Activated CD8-positive, alpha-beta memory T cell treated with anti-CD3 and anti-CD28 coated beads for 36 hours (primary cell): ENCODE data around the gene RASD2. TPM values are rescaled to one million over a fixed set of nuclear protein-coding genes. Genes with fewer than 3 reads are reported as not detected.

Experiments
- CTCF ChIA-PET: fragments of 350-600 bp; sonication (Branson Sonifier 250); formaldehyde crosslinking; loops from one replicate; lab custom pipeline; 2021; ENCODE audit warnings: antibody characterized with exemption; lab: Charles Lee
- POLR2A ChIA-PET: fragments of 350-600 bp; sonication (Branson Sonifier 250); formaldehyde crosslinking; loops from one replicate; lab custom pipeline; 2021; ENCODE audit warnings: antibody characterized with exemption; lab: Charles Lee
- total RNA-seq, 2 experiments: library from RNA; stranded (reverse); gene quantifications; one replicate each; pipeline ENCODE4 v1.2.3, GENCODE V29; 2021

Gene RASD2
- total RNA-seq, 2 experiments from 2014 or later = 0.11 TPM; not detected in 1

DNA sequence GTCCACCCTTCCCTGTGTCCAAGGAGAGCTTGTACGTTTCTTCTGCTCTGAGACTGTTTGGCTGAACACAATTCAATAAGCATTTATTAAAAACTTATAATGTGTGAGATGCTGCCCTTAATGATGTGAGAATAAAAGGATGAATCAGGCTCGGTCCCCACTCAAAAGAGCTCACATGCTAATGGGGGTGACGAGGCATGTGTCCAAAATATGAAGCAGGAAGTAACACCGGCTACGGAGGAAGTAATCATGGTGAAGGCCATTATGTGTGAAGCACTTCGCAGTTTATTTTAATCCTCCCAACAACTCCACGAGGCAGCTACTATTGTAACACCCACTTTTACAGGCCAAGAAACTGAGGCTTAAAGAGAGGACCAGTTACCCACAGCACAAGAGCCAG lies 3.4 kb upstream of the RASD2 start:
- CTCF ChIA-PET = interaction anchor here (0.7 to 1.5 kb wide), 3 partner anchors 24 to 186 kb away, joined by 3 to 5 read pairs (median 3); no protein-coding TSS in a partner anchor
- POLR2A ChIA-PET = no interaction called here

DNA sequence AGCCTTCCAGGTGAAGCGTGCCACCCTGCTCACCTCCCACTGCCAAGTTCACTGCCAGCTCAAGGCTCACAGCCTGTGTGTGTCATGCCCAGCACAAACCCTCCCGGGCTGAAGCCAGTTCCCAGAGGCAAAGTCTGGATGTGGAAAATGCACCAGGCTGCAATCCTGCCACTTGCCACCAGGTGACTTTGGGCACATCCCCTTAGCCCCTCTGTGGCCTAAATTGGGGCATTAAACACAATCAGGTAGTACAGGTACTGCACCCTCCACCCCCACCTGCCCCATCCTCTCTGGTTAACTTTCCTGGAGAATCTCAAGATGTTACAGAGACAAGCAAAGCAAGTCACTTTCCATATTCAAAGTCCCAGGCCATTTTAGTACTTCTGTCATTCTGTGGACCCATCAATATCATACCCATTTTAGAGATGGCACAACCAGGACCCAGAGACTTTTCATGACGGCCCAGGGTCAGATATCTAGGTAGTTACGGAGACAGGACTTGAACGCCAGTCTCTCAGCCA lies 1.8 kb upstream of the RASD2 start:
- ChIA-PET CTCF (interaction anchor here (0.5 to 0.9 kb wide), 3 partner anchors 14 to 38 kb away, joined by 3 read pairs; no protein-coding TSS in a partner anchor), POLR2A (no interaction called here)

DNA sequence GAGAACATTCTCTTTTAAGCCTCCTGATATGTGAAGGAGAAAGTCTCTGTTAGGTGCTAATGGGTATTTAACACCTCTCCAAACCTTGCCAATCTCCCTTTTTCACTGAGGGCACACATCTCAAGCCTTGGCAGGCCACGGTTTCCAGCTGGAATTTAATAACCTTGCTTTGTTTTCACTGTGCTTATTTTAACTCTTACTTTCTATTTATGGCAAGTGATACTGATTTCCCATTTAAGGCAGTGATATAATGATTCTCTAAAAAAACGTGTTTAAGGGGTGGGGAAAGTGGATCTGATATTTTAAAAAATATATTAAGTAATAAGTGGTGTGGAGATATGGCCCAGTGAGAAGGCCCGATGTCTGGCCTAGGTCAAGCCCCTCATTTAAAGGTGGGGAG lies 1.1 kb upstream of the RASD2 start:
- ChIA-PET POLR2A (no interaction called here), CTCF (no interaction called here)

DNA sequence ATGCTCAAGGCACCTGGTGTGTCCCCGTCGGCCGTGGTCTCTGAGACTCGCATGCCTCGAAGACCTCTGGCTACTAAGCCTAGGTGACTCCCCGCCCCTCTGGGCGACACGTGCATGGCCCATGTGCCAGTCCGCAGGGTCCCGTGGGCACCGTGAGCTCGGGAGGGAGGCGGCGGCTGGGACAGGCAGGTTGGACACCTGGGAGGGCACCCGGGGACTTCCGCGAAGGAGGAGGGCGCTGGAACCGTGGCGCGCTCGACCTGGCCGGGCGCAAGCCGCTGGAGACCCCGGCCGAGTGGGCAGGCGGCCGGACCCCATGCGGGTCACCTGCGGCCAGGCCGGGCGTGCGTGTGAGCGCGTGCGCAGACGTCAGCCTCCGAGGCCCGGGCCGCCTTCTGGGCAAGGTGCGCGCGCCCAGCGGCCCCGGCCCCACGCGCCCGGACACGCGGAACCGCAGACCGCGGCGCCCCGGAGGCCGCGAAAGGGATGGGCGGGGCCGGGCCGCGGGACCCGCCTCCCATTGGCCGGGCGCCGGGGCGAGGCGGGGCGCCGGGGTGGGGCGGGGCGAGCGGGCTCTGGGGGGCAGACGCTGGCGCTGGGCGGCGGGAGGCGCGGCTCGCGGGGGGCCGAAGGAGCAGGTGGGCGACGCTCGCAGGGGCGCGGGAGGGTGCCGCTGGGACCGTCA lies 579 bp upstream of the RASD2 start:
- ChIA-PET CTCF (no interaction called here), POLR2A (no interaction called here)

DNA sequence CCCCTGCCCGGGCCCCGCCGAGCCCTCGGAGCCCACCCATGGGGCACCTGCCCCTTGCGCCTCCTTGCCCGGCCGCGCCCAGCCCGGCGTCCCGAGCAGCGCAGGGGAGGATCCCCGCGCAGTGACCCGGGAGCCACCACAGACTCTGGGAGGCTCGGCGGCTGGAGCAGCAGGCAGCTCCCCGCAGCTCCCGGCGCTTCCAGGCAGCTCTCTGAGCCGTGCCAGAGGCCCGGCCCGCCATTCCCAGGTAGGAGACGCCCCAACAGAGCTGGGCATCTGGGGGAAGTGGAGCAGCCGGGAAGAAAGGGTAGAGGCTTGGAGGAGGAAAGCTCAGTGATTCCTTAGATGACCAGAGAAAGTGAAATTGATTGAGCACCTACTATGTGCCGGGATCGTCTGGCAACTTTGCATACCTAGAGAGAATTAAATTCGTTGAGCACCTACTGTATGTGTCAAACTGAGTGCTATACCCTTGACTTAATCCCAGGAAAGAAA lies 670 bp downstream of the RASD2 start:
- POLR2A ChIA-PET = interaction anchor here (0.6 kb wide), 1 partner anchor 170 kb away, joined by 4 read pairs; no protein-coding TSS in a partner anchor

DNA sequence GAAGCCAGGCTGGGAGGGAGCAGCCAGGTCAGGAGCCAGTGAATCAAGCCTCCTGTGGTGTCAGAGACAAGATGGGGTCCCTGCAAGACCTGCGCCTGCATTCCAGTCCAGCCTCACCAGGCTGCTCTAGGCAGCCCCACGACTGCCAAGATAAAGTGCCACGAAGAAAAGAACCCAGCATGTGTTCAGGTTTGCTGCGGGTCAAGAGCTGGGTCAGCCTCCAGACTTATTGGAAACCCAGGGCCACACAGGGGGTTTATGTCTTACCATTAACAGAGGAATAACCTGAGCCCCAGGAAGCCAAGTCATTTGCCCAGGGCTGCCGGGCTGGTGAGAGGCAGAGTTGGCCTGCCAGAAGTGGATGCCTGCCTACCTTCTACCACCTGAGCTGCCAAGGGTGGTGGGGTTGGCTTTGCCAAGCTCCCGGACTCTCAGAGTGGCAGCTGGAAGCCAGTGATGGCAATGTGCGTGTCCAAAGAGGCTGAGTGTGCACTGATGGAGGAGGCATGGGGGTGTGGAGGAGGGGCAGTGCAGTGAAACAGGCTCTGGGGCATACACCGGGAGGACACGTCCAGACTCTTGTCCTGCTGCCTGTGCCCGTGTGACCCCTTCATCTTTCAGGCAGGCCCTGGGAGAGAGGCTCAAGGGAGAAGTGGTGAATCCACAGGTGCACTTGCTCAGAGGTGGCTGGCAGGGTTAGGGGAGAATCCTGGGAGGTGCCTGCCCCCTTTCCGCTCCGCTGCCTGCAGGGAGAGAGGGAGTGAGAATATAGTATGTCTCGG lies 1.7 kb downstream of the RASD2 start:
- POLR2A ChIA-PET = no interaction called here

More for the DNA sequence above, 670 bp downstream of the RASD2 start:
- CTCF ChIA-PET = interaction anchor here (0.8 to 2.2 kb wide), 2 partner anchors 9 to 43 kb away, joined by 3 to 6 read pairs; no protein-coding TSS in a partner anchor

DNA sequence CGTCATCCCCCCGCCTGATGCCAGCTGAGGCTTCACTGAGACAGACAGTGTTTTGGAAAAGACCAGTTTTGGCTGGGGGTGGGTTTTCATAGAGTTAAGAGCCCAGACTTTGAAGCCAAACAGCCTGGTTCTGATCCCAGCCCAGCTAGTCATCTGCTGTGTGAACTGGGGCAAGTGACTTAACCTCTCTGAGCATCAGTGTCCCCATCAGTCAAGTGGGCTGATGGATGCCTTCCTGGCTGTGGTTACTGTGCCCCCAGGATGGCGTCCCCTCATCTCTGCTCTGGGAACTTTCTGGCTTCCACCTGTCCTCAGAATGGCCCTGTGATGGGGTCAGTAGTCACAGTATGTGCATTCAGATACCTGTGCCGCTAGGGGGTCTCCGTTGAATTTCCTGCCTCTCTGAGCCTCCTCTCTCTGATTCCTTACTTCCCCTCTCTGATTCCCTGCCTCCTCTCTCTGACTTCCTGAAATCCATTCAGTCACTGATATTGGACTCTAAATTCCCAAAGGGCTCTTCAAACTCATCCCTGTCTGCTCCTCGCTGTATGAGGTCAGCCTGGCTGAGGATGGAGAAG lies 2.4 kb downstream of the RASD2 start:
- ChIA-PET POLR2A (no interaction called here), CTCF (interaction anchor here (1.2 kb wide), 1 partner anchor 522 kb away, joined by 3 read pairs; no protein-coding TSS in a partner anchor)

More for the DNA sequence above, 1.7 kb downstream of the RASD2 start:
- CTCF ChIA-PET = interaction anchor here (0.8 to 2.2 kb wide), 3 partner anchors 10 to 523 kb away, joined by 3 to 6 read pairs (median 3); no protein-coding TSS in a partner anchor

DNA sequence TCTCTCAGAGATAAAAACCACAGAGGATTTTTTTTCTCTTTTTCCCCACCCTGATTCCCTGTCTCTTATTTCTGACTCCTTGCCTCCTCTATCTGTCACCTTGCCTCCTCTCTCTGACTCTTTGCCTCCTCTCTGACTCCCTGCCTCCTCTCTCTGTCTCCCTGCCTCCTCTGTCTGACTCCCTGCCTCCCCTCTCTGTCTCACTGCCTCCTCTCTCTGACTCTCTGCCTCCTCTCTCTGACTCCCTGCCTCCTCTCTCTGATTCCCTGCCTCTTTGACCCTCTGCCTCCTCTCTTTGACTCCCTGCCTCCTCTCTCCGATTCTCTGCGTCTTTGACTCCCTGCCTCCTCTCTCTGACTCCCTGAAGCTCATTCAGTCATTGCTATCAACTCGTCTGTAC lies 3.1 kb downstream of the RASD2 start:
- POLR2A ChIA-PET = no interaction called here
- CTCF ChIA-PET = no interaction called here

DNA sequence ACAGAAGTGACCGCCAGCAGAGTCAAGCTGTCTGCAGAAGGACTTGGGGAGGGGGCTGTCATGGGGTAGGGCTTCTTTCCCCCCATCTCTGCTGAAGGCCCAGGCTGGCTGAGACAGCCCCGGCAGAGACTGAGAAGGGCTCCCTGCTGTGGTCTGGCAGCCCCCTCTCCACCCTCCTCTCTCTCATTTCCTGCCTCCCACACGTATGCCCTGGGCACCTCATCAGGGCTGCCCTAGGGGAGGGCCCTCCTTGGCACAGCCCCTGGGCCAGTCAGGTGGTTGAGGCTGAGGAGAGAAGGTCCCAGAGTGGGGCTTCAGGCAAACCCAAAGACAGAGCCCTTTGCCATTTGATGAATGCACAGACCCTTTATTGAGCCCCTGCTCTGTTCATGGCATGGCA lies 3.6 kb downstream of the RASD2 start:
- ChIA-PET POLR2A (no interaction called here), CTCF (no interaction called here)

DNA sequence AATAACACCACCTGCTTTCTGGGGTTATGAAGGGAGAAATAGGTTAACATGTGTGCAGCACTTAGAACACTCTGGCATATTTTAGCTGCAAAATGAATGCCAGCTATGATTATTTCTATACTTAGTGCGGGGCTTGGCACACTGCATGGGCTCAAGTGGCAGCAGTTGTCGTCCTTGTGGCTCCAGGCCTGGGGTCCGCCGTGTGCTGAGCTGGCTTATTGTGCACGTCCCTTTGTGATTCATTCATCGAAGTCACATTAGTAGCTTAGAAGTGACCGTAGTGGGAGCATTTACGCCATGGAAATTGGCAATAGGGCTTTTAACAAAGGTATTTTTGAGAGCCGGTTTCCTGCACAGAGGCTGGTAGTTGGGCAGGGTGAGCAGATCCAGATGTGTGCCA lies 4.2 kb downstream of the RASD2 start:
- POLR2A ChIA-PET = no interaction called here
- CTCF ChIA-PET = no interaction called here

DNA sequence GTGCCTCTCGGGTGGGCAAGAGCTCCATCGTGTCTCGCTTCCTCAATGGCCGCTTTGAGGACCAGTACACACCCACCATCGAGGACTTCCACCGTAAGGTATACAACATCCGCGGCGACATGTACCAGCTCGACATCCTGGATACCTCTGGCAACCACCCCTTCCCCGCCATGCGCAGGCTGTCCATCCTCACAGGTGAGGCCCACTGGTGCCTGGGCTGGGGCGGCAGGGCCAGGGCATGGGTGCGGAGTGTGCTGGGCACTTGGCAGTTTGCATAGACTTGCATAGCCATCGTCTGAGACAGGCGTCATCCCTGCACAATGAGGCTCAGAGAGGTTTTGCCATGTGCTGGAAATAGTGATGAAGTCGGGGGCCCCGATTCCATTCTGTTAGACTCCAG lies 6.3 kb downstream of the RASD2 start:
- ChIA-PET POLR2A (no interaction called here), CTCF (no interaction called here)

DNA sequence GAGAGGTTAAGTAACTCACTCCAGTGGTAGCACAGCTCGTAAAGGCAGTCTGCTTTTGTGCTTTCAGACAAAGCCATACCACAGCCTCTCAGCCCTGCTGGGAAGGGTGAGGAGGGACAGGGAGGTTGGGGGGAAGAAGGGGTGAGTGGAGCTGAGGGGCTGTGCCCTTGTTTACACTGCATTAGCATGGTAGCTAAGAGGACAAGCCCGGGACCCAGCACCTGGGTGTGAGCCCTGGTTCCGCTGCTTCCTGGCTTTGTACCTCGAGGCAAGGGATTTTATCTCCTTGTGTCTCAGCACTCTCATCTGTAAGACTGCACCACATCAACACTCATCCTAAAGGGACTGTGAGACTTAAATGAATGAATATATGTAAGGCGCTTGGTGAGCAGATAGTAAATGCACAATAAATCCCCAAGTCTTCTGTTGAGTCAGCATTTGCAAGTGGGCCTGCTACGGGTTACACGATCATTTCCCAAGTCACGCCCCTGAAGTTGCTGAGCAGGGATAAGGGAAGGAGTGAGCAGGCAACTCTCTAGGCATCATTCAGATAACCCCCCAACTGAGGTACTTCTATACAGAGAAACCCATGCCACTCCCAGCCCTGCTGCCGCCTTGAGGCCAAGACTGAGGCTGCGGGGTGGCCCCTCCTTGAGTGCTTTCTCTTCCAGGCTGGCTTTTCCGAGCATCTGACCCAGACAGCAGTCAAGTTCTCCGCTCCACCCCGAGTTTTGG lies 7.5 kb downstream of the RASD2 start:
- POLR2A ChIA-PET = no interaction called here
- CTCF ChIA-PET = interaction anchor here (0.6 kb wide), 1 partner anchor 178 kb away, joined by 3 read pairs; no protein-coding TSS in a partner anchor

DNA sequence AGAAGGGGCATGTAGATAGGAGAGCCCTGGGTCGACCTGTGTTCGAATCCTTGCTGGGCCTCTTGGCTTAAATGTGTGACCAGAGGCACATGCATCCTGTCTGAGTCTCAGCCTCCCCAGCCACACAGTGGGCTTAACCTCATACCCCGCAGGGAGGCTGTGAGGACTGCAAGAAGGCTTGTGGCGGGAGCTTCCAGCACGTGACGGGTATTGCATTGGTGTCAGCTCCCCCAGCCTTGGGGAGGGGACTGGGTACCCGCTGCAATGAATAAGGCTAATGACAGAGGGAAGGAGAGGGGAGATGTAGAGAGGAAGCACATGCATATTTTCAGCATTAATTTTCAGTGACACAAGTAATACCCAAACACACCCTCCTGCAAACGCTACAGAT lies 8.1 kb downstream of the RASD2 start:
- CTCF ChIA-PET = interaction anchor here (0.6 kb wide), 1 partner anchor 179 kb away, joined by 3 read pairs; no protein-coding TSS in a partner anchor
- POLR2A ChIA-PET = no interaction called here

DNA sequence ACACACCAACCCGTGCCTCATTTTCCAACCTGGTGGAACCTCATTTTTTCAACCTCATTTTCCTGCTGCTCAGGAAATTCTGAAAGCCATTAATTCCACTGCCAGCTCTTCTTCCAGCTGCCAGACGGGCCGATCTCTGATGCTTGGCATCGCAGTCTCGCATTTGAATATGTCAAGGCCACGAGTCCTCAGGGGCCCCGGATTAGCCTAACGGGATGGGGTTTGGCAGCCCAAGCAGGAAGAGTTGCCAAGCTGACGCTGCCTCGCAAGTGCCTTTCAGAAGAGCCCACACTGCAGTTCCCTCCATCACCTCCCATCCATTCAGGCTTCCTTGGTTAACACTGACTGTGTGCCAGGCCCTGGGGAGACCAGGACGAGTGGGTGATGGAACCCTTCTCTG lies 8.7 kb downstream of the RASD2 start:
- CTCF ChIA-PET = no interaction called here
- POLR2A ChIA-PET = no interaction called here

DNA sequence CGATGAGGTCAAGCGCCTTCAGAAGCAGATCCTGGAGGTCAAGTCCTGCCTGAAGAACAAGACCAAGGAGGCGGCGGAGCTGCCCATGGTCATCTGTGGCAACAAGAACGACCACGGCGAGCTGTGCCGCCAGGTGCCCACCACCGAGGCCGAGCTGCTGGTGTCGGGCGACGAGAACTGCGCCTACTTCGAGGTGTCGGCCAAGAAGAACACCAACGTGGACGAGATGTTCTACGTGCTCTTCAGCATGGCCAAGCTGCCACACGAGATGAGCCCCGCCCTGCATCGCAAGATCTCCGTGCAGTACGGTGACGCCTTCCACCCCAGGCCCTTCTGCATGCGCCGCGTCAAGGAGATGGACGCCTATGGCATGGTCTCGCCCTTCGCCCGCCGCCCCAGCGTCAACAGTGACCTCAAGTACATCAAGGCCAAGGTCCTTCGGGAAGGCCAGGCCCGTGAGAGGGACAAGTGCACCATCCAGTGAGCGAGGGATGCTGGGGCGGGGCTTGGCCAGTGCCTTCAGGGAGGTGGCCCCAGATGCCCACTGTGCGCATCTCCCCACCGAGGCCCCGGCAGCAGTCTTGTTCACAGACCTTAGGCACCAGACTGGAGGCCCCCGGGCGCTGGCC lies 11.0 kb downstream of the RASD2 start:
- POLR2A ChIA-PET = no interaction called here
- CTCF ChIA-PET = no interaction called here

DNA sequence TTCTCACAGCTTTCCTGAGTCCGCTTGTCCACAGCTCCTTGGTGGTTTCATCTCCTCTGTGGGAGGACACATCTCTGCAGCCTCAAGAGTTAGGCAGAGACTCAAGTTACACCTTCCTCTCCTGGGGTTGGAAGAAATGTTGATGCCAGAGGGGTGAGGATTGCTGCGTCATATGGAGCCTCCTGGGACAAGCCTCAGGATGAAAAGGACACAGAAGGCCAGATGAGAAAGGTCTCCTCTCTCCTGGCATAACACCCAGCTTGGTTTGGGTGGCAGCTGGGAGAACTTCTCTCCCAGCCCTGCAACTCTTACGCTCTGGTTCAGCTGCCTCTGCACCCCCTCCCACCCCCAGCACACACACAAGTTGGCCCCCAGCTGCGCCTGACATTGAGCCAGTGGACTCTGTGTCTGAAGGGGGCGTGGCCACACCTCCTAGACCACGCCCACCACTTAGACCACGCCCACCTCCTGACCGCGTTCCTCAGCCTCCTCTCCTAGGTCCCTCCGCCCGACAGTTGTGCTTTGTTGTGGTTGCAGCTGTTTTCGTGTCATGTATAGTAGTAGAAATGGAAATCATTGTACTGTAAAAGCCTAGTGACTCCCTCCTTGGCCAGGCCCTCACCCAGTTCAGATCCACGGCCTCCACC lies 11.7 kb downstream of the RASD2 start:
- ChIA-PET CTCF (interaction anchor here (1.0 kb wide), 1 partner anchor 14 kb away, joined by 3 read pairs; no protein-coding TSS in a partner anchor), POLR2A (no interaction called here)

DNA sequence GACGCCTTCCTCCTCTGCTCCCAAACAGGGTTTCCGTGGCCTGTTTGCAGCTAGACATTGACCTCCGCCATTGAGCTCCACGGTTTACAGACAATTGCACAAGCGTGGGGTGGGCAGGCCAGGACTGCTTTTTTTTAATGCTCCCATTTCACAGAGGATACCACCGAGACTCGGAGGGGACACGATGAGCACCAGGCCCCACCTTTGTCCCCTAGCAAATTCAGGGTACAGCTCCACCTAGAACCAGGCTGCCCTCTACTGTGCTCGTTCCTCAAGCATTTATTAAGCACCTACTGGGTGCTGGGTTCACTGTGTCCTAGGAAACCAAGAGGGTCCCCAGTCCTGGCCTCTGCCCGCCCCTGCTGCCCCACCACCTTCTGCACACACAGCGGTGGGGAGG lies 12.2 kb downstream of the RASD2 start:
- ChIA-PET POLR2A (no interaction called here), CTCF (interaction anchor here (1.0 kb wide), 1 partner anchor 14 kb away, joined by 3 read pairs; no protein-coding TSS in a partner anchor)

DNA sequence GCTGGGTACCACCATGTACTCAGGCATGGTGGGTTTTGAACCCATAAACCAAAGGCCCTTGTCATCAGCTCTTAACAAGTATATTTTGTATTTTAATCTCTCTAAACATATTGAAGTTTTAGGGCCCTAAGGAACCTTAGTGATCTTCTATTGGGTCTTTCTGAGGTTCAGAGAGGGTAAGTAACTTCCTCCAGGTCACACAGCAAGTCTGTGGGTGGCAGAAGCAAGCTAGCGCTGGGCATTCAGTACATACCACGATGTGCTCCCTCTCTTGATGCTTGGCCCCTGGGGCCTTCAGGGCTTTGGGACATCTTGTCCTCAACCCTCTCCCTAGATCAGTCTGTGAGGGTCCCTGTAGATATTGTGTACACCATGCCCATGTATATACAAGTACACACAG lies 12.7 kb downstream of the RASD2 start:
- ChIA-PET POLR2A (no interaction called here), CTCF (no interaction called here)
